Lower lobe of right lung (tissue), 2 donors: ENCODE results near the gene TXN. TPM values are rescaled to one million over a fixed set of nuclear protein-coding genes. Genes with fewer than 3 reads are reported as not detected.

Source experiments
- ATAC-seq, 2 donors: fragments of 200-7000 bp; cut with Tn5 transposase; one replicate each; pipeline ENCODE4 v1.9.1; 2020 to 2022; ENCODE audit warnings: mild to moderate bottlenecking in 2 of 2, moderate library complexity in 2 of 2
- DNase-seq: peaks from one replicate; pipeline ENCODE4 v3.0.0-alpha.2; 2020
- H3K27ac ChIP-seq: fragments of 200-600 bp; one replicate; pipeline ENCODE4 v1.8.0; 2022
- H3K27me3 ChIP-seq: fragments of 200-600 bp; one replicate; pipeline ENCODE4 v1.8.0; 2022; ENCODE audit warnings: low read depth
- H3K36me3 ChIP-seq: fragments of 200-600 bp; one replicate; pipeline ENCODE4 v1.8.0; 2022; ENCODE audit warnings: mild to moderate bottlenecking
- H3K4me1 ChIP-seq: fragments of 200-600 bp; one replicate; pipeline ENCODE4 v1.8.0; 2022
- H3K4me3 ChIP-seq: fragments of 200-600 bp; one replicate; pipeline ENCODE4 v1.8.0; 2022; ENCODE audit warnings: mild to moderate bottlenecking
- H3K9me3 ChIP-seq: fragments of 200-600 bp; one replicate; pipeline ENCODE4 v1.8.0; 2022
- intact Hi-C: fragments of 100-400 bp; cut with DNase I; formaldehyde crosslinking; loops from one replicate; pipeline ENCODE4 v1.11.0; 2022
- total RNA-seq: library from RNA; stranded (reverse); fragmentation: NEBNext Ultra II Directional; extraction: Animal tissue kit (Norgen Biotek cat#: 25700); gene quantifications from one replicate; pipeline ENCODE4 v1.2.1, GENCODE V29; 2021
- TF ChIP-seq, protein P1 (sequence below): fragments of 200-600 bp; IDR thresholded peaks from one replicate; pipeline ENCODE4 v1.8.0; 2022; ENCODE audit warnings: antibody characterized with exemption, mild to moderate bottlenecking
- donor health status: DM: no; HTN: yes; CAD: no; lungs with severe emphysema.

TXN gene
- total RNA-seq, 1 donor from 2014 or later = 170 TPM

DNA sequence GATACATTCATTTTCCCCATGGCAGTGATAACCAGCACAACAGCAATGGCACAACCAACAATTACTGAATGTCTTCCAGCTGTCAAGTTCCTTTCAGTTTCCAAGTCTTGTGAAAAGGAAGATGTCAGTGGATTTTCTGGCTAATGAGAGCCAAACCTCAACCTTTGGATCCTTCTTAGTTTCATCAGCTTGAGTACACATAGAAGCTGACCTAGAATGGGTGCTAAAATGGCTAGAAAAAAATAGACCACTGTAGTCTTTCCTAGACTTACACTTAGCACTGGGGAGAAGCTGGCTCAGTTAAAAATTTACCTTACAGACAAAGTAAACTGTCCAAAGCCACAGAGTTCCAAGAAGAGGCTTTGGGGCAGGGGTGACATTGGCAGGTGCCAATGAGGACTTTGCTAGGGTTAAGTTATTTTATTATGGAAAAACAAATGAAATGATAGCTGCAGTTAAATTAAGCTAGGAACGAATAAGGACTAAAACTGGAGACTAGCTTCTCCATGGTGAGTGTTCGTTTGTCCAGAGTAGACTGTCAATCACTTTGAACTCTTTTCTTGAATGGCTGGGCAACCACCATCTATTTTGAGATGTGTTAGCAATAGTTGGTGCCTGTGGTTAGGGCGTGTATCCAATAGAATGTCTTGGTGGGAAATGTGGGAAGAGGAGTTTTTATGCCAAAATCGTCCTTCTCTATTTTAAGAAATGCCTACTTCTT lies 25.9 kb upstream of the TXN start:
- Histone ChIP-seq H3K4me1 (no peaks in the 10 kb centered on the region), H3K27ac (no peak overlapping the region), H3K4me3 (no peak overlapping the region), H3K9me3 (no peaks in the 10 kb centered on the region), H3K27me3 (no peaks in the 10 kb centered on the region), H3K36me3 (no peaks in the 10 kb centered on the region)
- DNase-seq = no peak
- TF ChIP-seq, protein P1, sequence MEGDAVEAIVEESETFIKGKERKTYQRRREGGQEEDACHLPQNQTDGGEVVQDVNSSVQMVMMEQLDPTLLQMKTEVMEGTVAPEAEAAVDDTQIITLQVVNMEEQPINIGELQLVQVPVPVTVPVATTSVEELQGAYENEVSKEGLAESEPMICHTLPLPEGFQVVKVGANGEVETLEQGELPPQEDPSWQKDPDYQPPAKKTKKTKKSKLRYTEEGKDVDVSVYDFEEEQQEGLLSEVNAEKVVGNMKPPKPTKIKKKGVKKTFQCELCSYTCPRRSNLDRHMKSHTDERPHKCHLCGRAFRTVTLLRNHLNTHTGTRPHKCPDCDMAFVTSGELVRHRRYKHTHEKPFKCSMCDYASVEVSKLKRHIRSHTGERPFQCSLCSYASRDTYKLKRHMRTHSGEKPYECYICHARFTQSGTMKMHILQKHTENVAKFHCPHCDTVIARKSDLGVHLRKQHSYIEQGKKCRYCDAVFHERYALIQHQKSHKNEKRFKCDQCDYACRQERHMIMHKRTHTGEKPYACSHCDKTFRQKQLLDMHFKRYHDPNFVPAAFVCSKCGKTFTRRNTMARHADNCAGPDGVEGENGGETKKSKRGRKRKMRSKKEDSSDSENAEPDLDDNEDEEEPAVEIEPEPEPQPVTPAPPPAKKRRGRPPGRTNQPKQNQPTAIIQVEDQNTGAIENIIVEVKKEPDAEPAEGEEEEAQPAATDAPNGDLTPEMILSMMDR = no peak
- intact Hi-C loops = no loop called here
- no peak for ATAC-seq

DNA sequence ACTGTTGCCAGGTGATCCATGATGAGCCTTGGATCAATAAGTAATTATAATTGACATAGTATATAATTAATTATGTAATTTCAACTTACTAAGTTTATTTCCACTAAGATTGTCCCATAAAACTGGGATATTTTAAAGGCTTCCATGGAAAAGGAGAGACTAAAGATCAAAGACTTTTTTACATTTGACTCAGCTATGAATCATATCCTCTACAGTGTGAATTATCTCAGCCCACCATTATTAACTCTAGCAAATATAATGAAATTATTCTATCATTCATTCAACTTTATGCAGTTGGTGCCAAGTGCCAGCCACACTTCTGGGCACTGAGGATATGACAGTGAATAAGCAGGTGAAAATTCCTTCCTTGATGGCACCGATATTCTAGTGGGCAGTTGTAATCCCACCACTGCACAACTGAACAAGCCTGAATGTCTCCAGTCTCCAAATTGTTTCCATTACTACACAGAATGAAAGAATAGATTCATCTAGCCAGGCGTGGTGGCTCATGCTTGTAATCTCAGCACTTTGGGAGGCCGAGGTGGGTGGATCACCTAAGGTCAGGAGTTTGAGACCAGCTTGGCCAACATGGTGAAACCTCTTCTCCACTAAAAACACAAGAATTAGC lies 21.9 kb upstream of the TXN start:
- DNase-seq (no peak), ATAC-seq (no peak)
- no peaks in the 10 kb centered on the region for H3K36me3 ChIP-seq
- H3K27ac ChIP-seq = no peak overlapping the region
- no peaks in the 10 kb centered on the region for H3K4me1 ChIP-seq
- no peaks in the 10 kb centered on the region for H3K27me3 ChIP-seq
- intact Hi-C loops = no loop called here
- TF ChIP-seq, protein P1 = no peak
- H3K4me3 ChIP-seq = no peak overlapping the region
- H3K9me3 ChIP-seq = no peaks in the 10 kb centered on the region

DNA sequence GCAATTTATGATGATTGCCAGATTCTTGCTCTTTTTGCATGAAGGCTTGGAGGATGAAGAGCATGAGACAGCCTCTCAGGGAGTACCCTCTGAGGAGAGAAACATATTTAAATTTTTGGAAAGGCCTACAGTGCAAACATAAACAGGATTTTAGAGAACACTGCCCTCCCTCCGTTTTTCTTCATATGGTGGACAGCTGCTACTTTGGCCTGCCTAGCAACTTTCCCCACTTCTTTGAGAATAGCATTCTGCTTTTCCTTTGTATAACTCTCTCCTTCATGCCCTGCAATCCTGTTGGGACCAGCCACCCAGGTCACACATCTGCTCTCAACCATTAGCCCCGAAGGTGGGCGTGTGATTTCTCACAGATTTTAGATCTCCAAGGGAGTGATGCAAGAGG lies 20.5 kb upstream of the TXN start:
- Histone ChIP-seq H3K27me3 (no peaks in the 10 kb centered on the region), H3K27ac (no peak overlapping the region), H3K4me3 (no peak overlapping the region), H3K9me3 (no peaks in the 10 kb centered on the region), H3K4me1 (no peaks in the 10 kb centered on the region), H3K36me3 (no peaks in the 10 kb centered on the region)
- TF ChIP-seq, protein P1 = no peak
- ATAC-seq (no peak), DNase-seq (no peak)
- intact Hi-C loops = no loop called here

DNA sequence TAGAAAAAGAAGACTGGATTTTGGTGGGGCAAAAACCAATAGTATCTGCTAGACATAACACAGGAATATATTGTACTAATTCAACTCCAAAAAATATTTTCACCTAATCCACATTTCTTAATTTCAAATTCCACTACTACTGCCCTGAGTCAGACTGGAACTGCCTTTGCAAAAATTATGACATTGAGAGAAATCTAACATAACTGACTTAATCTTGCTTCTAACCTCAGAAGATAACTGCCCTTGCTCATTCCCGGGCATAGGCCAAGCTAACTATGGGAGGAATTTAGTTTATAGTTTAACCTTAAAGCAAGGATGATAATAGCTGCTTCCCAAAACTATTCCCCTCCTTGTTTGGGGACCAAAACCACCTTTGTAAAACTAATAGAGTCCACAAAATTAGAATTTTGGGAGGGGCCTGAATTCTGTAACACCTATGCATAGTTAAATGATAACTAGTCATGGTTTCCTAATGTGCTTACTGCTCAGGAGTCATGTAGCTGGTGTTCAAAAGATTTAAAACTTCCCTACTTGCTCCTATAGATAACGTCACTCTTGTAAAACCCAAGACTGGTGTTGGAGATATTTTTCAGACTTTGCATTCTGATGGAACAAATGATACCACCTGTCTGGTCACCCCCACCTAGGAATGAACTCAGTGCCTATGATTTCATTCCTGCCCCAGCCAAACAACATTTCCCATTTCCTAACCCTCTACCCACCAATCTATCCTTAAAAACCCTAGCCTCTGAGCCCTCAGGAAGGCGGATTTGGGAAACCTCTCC lies 14.1 kb upstream of the TXN start:
- ATAC-seq = no peak
- TF ChIP-seq, protein P1 = no peak

DNA sequence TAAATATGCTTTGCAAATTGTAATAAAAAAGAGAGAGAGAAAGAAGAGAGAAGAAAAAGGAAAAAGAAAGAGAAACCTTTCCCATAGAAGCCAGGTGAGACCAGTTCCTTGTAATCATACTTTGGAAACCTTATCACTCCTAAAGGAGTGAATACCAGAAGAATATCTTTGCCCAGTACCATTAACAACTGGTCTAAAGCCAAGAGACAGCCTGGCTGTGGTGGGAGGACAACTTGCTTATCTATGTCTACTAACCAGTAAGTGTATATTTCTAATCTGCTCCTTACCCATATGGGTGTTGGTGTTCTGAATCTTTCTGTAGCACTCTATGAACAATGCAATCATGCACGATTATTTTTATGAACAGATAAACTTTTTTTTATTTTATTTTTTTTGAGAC lies 10.5 kb upstream of the TXN start:
- ATAC-seq (no peak), DNase-seq (no peak)
- Histone ChIP-seq H3K4me1 (no peaks in the 10 kb centered on the region), H3K36me3 (no peaks in the 10 kb centered on the region), H3K4me3 (no peak overlapping the region), H3K27me3 (no peaks in the 10 kb centered on the region), H3K9me3 (no peaks in the 10 kb centered on the region), H3K27ac (no peak overlapping the region)
- TF ChIP-seq, protein P1 = no peak
- intact Hi-C loops = no loop called here

More for the DNA sequence above, 14.1 kb upstream of the TXN start:
- H3K27me3 ChIP-seq = no peaks in the 10 kb centered on the region
- H3K9me3 ChIP-seq = no peaks in the 10 kb centered on the region
- DNase-seq = no peak
- no peaks in the 10 kb centered on the region for H3K36me3 ChIP-seq
- no peaks in the 10 kb centered on the region for H3K4me1 ChIP-seq
- no peak overlapping the region for H3K27ac ChIP-seq
- intact Hi-C loops = no loop called here
- no peak overlapping the region for H3K4me3 ChIP-seq
